ENCODE data around the gene HOXA7.

GRCh38 chr7:27106901-27107240 is 49.6 kb downstream of the HOXA7 start:
- TF ChIP-seq E2F6 (IDR thresholded peaks at IDR 0.05) (no peak), JUN (IDR thresholded peaks at IDR 0.05; ENCODE audit: low read depth, low read length) (no peak), BACH1 (IDR thresholded peaks at IDR 0.05; ENCODE audit: low read length) (no peak), POLR2AphosphoS5 (IDR thresholded peaks at IDR 0.05; ENCODE audit: low read depth, low read length) (no peak), MAX (IDR thresholded peaks at IDR 0.05) (no peak), EP300 (IDR thresholded peaks at IDR 0.05; ENCODE audit: borderline replicate concordance in 1 of 2, low read depth in 2 of 2, low read length in 2 of 2) (no peak), CTCF (IDR thresholded peaks at IDR 0.05; ENCODE audit: control extremely low read depth in 1 of 3, insufficient read depth in 1 of 3, low read depth in 1 of 3, low read length in 3 of 3) (no peak), KDM4A (IDR thresholded peaks at IDR 0.05; ENCODE audit: low read depth, low read length, severe bottlenecking) (no peak), POLR2A (IDR thresholded peaks at IDR 0.05; ENCODE audit: control extremely low read depth in 1 of 2, low read depth in 2 of 2, low read length in 2 of 2) (no peak), TBP (IDR thresholded peaks at IDR 0.05; ENCODE audit: low read depth, low read length) (no peak)

All from H1 (cell line).